SK-N-SH (cell line): ENCODE data around the gene ACOX2.

Experiments used
- CTCF ChIP-seq: fragments of 200-600 bp; sonication (generic); IDR thresholded peaks from 2 replicates; pipeline ENCODE4 v1.6.1; 2017; ENCODE audit warnings: antibody characterized with exemption, mild to moderate bottlenecking, moderate library complexity
- EZH2phosphoT487 ChIP-seq: fragments of 200-600 bp; sonication (generic); IDR thresholded peaks from 2 replicates; pipeline ENCODE4 v1.6.1; 2017; ENCODE audit warnings: low read depth, mixed run types, mild to moderate bottlenecking, antibody characterized with exemption, moderate library complexity, borderline replicate concordance
- FOXM1 ChIP-seq: IDR thresholded peaks from 2 replicates; pipeline ENCODE4 v1.4.0; 2012; ENCODE audit warnings: low read depth, mild to moderate bottlenecking
- NFIC ChIP-seq: IDR thresholded peaks from 2 replicates; pipeline ENCODE4 v1.4.0; 2012; ENCODE audit warnings: borderline replicate concordance
- RFX5 ChIP-seq: IDR thresholded peaks from 2 replicates; pipeline ENCODE4 v1.6.1; 2012; ENCODE audit warnings: mild to moderate bottlenecking, improper control_type of control experiment, low read length

- TF ChIP-seq RFX5 (no peak), CTCF (no peak), NFIC (no peak), EZH2phosphoT487 (no peak), FOXM1 (no peak)
Measured at GRCh38 chr3:58496206-58496857, 40.7 kb downstream of the ACOX2 start.
